ENCODE results near the gene MTOR. TPM values are rescaled to one million over a fixed set of nuclear protein-coding genes. Genes with fewer than 3 reads are reported as not detected.

MTOR gene
- total RNA-seq, 1 donor from 2014 or later: 37.5 TPM

DNA sequence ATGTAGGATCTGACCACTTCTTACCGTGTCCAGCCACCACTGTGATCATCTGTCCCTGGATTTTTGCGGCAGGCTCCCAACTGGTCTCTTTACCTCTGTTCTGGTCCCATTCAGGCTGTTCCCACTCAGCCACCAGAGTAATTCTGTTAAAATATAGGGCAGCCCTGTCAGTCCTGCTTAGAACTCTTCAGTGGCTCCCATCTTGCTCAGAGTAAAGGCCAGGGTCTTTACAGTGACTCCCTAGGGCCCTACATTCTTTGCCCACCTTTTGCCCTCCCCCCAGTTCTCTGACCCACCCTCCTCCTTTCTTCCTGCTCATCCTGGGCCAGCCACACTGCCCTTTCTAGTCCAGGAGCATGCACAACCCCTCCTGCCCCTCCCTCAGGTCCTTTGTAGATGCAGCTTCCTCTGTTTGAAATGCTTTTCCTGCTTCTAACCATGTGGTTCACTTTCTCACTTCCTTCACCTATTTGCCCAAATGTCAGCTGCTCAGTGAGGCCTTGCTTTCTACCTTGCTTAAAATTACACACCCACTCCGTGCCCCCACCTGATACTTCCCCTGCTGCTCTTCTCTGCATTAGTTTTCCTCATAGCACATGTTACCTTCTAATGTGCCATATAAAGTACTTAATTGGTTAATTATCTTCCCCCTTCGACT lies 18.5 kb upstream of the MTOR start:
- peak in 1 of 2 donors; percentile 38 for DNase-seq (ENCODE audit: low read depth in 2 of 2)

DNA sequence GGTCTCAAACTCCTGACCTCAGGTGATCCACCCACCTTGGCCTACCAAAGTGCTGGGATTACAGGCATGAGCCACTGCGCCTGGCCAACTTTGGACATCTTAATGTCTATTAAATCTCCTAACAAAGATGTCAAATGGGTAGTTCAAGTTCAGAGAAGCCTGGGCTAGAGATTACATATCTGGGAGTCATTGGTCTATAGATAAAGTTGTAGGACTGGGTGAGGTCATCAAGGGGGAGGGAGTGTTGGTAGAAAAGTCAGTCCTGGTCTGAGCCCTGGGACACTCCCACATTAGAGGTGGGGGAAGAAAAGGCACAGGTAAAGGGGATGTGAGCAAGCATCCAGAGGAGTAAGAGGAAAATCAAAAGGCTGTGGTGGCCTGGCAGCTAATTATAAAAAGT lies 17.3 kb upstream of the MTOR start:
- DNase-seq (ENCODE audit: low read depth in 2 of 2): no peak

DNA sequence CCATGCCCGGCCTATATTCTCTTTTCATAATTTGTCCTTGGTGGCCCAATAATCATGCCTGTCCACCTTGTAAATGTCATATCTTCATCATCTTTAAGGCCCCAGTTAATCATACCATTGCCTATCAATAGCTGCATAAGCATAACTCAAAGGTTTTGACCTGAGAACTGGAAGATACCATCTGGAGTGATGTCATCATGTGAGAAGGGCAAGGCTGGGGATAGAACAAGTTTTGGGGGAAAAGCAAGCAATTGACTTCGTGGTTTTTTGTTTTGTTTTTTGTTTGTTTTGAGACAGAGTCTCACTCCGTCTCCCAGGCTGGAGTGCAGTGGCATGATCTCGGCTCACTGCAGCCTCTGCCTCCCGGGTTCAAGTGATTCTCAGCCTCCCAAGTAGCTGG lies 16.8 kb upstream of the MTOR start:
- no peak for DNase-seq (ENCODE audit: low read depth in 2 of 2)

DNA sequence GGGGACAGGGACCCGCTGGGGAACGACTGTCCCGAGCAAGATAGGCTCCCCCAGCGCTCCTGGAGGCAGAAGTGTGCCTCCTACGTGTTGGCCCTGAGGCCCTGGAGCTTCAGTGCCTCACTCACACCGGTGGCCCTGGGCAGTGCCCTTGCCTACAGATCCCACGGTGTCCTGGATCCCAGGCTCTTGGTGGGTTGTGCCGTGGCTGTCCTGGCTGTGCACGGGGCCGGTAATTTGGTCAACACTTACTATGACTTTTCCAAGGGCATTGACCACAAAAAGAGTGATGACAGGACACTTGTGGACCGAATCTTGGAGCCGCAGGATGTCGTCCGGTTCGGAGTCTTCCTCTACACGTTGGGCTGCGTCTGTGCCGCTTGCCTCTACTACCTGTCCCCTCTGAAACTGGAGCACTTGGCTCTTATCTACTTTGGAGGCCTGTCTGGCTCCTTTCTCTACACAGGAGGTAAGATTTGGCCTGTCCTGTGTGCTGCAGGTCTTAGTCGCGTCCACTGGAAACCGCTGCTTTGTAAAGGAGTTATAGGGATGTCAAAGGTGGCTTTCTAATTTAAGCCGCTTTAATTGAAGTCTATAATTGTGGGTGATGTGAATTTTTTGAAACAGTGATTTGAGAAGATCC lies 11.4 kb upstream of the MTOR start:
- DNase-seq (ENCODE audit: low read depth in 2 of 2): peak in 1 of 2 donors; percentile 12

DNA sequence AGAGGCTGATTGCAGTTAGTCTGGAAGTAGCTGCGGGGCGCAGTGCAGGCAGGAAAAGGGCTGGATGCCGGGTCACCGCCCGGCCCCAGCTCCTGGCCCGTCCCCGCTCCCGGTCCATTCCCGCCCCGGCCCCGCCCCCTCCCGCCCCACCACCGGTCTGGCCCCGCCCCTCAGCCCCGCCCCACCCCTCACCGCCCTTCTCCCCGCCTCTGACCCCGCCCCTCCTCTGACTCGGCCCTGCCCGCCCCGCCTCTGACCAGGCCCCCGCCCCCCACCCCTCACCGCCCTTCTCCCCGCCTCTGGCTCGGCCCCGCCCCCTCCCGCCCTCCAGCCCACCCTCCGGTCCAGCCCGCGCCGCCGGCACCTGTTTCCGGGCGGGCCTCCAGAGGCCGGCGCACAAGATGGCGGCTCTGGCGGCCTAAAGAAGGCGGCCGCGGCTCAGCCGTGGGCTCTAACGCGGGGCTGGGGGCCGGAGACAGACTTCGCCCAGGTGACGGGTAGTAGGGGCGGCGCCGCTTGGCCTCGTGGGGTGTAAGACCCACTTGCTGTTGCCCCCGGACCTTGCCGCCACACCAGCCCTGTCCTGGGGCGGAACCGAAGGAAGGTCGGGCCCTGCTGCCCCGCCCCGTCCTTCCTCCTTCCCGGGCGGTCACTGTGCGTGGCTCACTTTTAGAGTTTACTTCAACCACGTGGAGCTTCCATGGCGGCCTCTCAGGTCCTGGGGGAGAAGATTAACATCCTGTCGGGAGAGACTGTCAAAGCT lies 10.7 kb upstream of the MTOR start, which contains the start of gene UBIAD1:
TSS of gene UBIAD1 (plus strand) at position 367 of the 763 bp plus-strand sequence. CDS start at position 701, 334 bp downstream.
- DNase-seq (ENCODE audit: low read depth in 2 of 2): peak; percentile 55 to 92

DNA sequence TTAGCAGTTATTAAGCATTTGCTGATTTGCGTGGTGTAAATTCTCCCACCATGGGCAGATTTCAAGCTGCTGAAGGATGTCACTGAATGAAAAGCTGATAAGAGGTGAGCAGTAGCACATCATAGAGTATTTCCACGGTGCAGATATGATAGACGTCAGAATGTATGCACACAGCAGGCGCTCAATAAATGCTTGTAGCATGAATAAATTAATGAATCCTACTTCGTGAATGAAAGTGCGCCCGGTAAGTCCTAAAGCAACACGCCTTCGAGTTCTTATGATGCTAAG lies 10.1 kb upstream of the MTOR start:
- DNase-seq (ENCODE audit: low read depth in 2 of 2): peak in 1 of 2 donors; percentile 11

DNA sequence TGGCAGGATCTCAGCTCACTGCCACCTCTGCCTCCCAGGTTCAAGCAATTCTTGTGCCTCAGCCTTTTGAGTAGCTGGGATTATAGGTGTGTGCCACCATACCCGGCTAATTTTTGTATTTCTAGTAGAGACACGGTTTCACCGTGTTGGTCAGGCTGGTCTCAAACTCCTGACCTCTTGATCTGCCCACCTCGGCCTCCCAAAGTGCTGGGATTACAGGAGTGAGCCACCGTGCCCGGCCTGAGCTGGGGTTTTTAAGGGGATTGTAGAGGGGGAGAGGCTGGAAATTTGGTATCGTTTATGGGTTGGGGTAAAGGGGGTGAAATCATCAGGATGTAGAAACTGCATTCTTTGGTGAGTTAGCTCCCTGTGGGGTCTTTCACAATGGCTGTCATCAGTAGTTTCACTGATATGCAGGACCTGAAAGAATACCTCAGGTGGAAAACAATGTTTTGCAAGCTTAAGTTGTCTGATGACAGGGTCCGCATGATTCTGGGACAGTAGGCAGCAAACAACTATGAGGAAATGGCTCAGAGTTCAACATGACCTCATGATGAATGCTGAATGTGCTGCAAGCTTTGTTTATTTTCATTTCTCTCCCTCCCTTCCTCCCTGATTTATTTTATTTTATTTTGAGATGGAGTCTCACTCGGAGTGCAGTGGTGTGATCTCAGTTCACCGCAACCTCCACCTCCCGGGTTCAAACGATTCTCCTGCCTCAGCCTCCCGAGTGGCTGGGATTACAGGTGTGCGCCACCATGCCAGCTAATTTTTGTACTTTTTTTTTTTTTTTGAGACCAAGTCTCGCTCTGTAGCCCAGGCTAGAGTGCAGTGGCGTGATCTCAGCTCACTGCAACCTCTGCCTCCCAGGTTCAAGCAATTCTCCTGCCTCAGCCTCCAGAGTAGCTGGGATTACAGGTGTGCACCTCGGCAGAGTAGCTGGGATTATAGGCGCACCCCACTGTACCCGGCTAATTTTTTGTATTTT lies 5.3 kb upstream of the MTOR start:
- DNase-seq (ENCODE audit: low read depth in 2 of 2): peak; percentile 91 to 92

DNA sequence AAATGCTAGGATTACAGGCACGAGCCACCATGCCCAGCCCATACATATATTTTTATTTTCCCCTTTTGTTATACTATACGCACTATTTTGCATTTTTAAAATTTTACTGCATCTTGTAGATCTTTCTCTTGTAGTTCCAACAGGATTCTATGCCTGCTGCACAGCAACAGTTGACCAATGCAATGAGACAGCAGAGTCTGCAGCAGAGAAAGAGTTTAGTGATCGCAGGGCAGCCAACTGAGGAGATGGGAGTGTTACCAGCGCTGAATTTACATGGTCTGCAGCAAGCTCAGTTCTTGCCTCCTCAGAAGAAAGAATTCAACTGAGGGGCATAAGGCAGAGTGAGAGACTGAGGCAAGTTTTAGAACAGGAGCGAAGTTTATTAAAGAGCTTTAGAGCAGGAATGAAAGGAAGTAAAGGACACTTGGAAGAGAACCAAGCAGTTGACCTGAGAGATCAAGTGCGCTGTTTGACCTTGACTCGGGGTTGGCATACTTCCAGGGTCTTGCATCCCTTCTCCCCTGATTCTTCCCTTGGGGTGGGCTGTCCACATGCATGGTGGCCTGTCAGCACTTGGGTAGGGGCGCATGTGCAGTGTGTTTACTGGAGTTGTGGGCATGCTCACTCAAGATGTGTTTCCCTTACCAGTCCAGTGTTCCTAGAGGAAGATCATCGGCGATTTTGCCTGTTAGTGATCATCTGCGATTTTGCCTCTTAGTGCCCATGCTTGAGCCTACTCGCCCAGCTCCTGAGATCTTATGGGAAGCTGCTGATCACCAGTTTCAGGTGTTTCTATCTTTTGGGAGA lies 4.1 kb upstream of the MTOR start:
- DNase-seq (ENCODE audit: low read depth in 2 of 2): no peak

DNA sequence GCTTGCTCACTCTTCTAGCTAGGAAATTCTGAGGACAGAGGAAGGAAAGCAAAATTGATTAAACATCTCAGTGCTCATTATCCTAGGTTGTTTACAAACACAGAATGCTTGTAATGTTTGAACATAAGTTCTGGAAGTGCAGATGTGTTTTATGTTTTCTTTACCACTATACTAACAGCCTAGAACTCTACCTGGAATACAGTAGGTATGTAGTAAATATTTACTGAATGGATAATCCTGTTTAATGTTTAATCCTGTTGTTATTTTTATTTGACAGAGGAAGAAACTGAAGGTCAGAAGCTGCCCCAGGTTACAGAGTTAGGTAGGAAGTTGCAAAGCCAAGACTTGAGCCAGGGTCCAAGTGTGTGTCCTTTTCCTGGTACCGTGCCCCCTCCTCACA lies 6.1 kb downstream of the MTOR start:
- DNase-seq (ENCODE audit: low read depth in 2 of 2): no peak

DNA sequence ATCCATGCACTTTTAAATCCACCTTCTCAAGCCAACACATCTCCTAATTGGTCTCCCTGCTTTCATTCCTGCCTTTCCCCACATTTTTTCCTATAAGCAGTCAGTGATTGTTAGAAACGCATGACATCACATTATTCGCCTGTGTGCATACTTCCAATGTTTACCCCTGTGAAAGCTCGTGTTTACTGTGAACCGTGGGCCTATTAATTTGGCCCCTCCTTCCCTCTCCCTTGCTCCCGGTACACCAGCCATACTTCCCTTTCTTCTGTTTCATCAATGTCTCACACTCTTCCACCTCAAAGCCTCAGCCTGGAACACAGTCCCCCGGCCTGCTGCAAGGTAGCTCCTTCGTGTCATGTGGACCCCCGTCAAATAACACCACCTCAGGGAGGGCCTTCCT lies 9.1 kb downstream of the MTOR start:
- DNase-seq (ENCODE audit: low read depth in 2 of 2): no peak

DNA sequence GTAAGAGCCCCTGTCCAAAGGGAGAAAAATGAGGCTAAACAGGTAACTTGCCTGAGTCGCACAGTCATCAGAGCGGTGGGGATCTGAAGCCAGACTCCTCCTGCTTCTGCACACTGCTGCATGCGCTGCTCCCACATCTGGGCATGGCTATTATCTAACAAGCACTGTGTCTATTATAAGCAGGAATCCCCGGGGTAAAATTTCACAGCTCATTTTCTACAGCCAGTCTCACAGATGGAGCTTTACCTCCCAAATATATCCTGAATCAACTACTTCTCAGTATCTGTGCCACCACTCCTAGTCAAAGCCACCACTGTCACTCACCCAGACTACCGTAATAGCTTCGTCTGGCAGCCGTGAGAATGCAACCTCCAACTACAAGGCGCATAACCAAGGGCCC lies 9.8 kb downstream of the MTOR start:
- no peak for DNase-seq (ENCODE audit: low read depth in 2 of 2)

DNA sequence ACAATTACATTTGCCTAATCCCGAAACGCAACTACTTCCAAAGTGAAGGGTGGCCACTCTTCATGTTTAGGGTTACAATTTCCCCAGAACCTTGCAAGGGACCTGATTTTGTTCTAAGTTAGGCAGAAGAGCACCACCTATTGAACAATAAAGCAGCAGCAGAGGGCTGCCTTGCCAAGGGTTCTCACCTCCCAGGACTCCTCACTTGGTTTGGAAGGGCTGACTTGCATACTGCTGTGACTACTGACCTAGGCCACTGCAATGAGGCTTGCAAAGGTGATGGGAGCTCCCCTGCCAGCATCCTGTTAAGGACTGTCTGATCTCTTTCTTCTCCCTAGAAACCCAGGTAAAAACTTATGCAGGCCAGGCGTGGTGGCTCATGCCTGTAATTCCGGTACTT lies 14.2 kb downstream of the MTOR start:
- DNase-seq (ENCODE audit: low read depth in 2 of 2): no peak

DNA sequence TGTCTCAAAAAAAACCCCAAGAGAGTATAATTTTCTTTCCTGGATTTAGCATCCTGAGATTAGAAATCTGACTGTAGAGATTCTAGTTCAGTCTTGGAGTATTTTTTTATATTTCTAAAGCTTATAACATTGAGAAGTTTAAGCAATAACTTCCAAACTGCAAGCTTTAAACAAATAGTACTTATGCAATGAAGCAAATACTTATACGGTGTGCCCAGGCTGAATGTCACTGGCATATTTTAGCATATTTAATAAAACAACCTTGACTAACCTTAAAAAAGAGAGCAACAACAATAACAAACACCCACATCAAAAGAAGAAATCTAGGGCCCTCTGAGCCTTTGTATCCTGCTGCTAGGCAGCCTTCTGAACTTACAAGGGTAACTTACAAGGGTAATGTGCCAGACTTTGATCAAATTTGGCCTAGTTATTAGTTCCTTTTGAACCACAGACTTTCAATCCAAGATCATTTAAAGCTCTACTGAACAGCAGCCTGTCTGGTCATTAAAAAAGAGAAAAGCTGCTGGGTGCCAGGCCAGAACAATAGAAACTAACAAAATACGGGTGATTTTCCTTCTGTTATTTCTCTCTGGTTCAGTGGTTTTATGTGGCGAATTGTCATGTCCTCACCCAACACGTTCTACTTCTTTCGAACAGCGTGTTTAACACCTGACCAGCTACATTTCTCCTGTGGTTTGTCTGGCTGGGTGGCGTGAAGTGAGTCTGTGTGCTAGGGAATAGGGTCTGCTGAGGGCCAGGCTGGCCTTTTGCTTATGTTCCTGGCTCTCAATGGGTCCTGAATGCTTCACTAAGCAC lies 16.2 kb downstream of the MTOR start:
- no peak for DNase-seq (ENCODE audit: low read depth in 2 of 2)

DNA sequence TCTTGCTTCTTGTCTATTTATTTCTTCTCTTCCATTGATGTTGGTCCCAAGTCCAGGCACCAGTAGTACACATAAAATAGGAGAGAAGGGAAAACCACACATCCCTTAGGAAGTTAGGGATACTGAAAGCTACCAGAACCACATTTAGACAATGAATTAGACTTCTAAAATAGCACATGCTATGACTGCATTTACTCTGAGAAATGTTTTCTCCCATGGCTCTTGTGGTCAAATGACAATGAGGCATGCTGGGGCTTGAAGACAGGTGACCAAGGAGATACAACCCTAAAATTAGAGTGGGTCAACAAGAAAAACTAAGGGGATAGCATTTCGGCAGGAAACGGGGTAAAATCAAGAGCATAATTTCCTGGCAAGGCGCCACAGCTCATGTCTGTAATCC lies 17.1 kb downstream of the MTOR start:
- no peak for DNase-seq (ENCODE audit: low read depth in 2 of 2)

DNA sequence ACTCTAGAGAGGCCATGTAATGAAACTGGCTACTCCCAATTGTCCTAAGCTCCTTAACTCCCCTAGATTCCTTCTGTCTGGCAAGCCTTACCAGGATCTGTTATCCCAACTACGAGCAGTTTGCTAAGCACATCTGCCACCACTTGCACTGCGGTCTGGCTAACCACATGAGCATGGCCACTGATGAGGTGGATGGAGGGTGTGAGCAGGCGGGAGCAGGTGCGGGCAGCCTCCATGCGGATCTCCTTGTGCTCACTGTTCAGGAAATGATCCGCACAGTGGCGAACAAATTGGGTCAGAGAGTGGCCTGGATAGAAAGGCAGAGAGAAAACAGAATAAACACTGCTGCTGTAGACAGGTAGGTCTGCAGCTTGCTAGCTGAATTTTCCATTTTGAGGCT lies 24.0 kb downstream of the MTOR start:
- DNase-seq (ENCODE audit: low read depth in 2 of 2): no peak

DNA sequence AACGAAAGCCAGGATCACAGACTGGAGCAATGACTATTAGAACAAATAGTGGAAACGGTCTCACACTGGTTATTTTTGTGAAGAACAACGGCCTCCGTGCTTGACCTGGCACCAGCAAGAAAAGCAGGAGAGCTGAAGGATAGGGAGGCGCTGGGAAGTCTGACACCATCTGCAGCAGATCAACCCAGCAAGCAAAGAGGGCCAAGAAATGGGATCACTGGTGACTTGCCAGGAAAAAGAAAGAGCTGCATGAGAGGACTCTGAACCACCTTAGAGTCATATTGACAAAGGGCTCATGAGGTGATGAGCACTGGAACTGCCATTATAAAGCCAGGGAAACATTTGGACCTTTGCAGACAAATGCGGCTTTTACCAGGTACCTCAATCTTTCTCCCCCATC lies 25.0 kb downstream of the MTOR start:
- no peak for DNase-seq (ENCODE audit: low read depth in 2 of 2)

DNA sequence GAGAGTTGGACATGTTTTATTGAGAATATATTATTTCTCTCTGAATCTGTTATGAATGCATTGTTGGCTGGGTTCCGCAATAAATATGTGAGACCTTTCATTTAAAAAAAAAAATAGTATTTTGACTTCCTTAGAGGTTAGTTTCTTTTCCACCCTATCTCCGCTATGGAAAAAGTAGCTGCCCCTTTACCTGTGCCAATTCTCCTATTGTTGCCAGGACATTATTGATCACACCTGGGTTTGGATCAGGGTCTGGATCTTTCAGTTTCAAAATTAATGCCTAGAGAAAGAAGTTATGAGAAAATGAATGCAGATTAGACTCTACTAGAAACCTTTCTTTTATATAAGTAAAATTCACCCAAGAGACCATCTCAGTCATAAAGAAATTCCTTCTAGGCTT lies 29.1 kb downstream of the MTOR start:
- DNase-seq (ENCODE audit: low read depth in 2 of 2): no peak

DNA sequence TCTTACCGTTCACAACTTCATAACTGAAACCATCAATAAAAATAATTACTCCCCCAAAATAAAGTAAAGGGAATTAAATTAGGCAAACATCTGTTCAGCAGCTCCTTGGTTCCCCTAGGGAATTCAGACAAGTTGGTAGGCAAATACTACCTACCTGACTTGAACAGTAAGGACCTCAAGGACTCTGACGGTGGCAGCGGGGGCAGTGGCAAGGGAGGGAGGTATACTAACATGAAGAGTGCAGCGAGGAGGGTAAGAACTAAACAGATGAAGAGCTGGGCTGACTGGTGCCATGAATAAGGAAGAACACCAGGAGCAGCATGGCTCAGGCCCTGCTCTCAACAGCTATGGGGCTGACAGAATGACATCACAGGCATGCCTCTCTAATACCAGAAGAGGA lies 33.1 kb downstream of the MTOR start:
- no peak for DNase-seq (ENCODE audit: low read depth in 2 of 2)

DNA sequence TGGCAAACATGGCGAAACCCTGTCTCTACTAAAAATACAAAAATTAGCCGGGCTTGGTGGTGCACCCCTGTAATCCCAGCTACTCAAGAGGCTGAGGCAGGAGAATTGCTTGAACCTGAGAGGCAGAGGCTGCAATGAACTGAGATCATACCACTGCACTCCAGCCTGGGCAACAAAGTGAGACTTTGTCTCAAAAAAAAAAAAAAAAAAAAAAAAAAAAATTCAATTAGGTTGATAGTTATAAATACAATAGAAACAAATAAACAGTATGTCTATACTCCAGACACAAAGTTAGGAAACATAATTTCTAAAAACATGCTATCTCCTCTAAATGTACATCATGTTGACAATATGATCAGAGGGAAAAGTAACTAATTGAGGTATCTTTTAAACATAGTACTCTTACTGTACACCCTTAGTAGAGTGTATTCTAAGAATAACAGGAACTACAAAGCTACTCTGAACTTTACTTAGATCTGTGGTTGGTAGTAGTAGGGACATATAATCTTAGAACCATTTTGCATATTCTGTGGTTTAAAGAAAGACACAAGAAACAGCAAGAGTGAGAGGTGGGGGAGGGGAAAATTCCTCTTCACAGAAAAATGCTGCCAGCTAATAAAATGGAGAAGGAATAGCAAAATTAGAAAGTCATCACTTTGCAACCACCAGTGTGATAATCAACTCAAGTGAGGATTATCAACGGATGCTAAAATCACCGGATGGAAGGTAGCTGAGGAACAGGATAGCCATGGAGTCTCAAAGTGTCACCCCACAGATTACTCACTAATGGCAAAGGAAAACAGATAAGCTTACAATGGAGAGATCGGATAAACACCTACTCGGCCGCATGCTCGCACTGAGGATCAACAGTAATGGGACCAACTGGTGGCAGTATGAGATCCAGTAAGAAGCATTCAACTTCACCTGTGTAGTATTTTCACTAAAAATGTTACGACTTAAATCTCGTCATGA lies 35.0 kb downstream of the MTOR start:
- DNase-seq (ENCODE audit: low read depth in 2 of 2): no peak

Measured in dermis microvascular lymphatic vessel endothelial cell (primary cell).